PC-9 (cell line): ENCODE measurements around the gene CENPV. TPM values are rescaled to one million over a fixed set of nuclear protein-coding genes. Genes with fewer than 3 reads are reported as not detected.

Source experiments
- BruUV-seq: library from RNA; stranded (reverse); fragments of 400-500 nt; replicated peaks from 2 replicates; lab custom pipeline; 2021; lab: Mats Ljungman, UMichigan
- CTCF ChIA-PET: fragments of 300-600 bp; sonication (Branson Sonifier 250); formaldehyde crosslinking; loops from one replicate; lab custom pipeline; 2022; ENCODE audit warnings: antibody characterized with exemption; lab: Charles Lee
- POLR2A ChIA-PET: fragments of 300-600 bp; sonication (Branson Sonifier 250); formaldehyde crosslinking; loops from one replicate; lab custom pipeline; 2022; ENCODE audit warnings: antibody characterized with exemption; ENCODE audit not compliant: unreplicated experiment; lab: Charles Lee
- DNase-seq, 2 experiments: peaks; one replicate each; pipeline versions ENCODE4 v3.0.0 to v3.0.0-alpha.2; 2015 to 2022; ENCODE audit warnings: mixed read lengths in 1 of 2
- H2AFZ ChIP-seq: fragments of 200-600 bp; sonication (generic); 2 replicates; pipeline ENCODE4 v1.8.1; 2017; ENCODE audit warnings: antibody characterized with exemption
- H3F3A ChIP-seq: fragments of 200-600 bp; sonication (generic); 2 replicates; pipeline ENCODE4 v1.8.1; 2017; ENCODE audit warnings: antibody characterized with exemption, mild to moderate bottlenecking, low read depth; ENCODE audit not compliant: insufficient read depth
- H3K27ac ChIP-seq: fragments of 200-600 bp; sonication (generic); 2 replicates; pipeline ENCODE4 v1.6.1; 2016; ENCODE audit warnings: mixed run types
- H3K27me3 ChIP-seq: fragments of 200-600 bp; sonication (generic); 2 replicates; pipeline ENCODE4 v1.6.1; 2016; ENCODE audit warnings: low read depth, mixed run types; ENCODE audit not compliant: insufficient read depth
- H3K36me3 ChIP-seq: fragments of 200-600 bp; sonication (generic); 2 replicates; pipeline ENCODE4 v1.6.1; 2016; ENCODE audit warnings: low read depth, mixed run types
- H3K4me1 ChIP-seq: fragments of 200-600 bp; sonication (generic); replicated peaks from 2 replicates; pipeline ENCODE4 v1.6.1; 2016; ENCODE audit warnings: mixed run types; ENCODE audit not compliant: insufficient read depth
- H3K4me2 ChIP-seq: fragments of 200-600 bp; sonication (generic); 2 replicates; pipeline ENCODE4 v1.6.1; 2017; ENCODE audit warnings: mixed run types
- H3K4me3 ChIP-seq: fragments of 200-600 bp; sonication (generic); 2 replicates; pipeline ENCODE4 v1.6.1; 2016; ENCODE audit warnings: mixed run types
- H3K79me2 ChIP-seq: fragments of 200-600 bp; sonication (generic); 2 replicates; pipeline ENCODE4 v1.6.1; 2017; ENCODE audit warnings: low read depth, mixed run types
- H3K9me2 ChIP-seq: fragments of 200-600 bp; sonication (generic); 2 replicates; pipeline ENCODE4 v1.8.1; 2017; ENCODE audit warnings: mild to moderate bottlenecking; ENCODE audit not compliant: insufficient read depth
- H3K9me3 ChIP-seq: fragments of 200-600 bp; sonication (generic); 2 replicates; pipeline ENCODE4 v1.8.1; 2016; ENCODE audit warnings: low read depth; ENCODE audit not compliant: insufficient read depth
- H4K20me1 ChIP-seq: fragments of 200-600 bp; sonication (generic); 2 replicates; pipeline ENCODE4 v1.8.1; 2017; ENCODE audit not compliant: insufficient read depth
- EZH2 ChIP-seq: fragments of 200-600 bp; sonication (generic); IDR thresholded peaks from 2 replicates; pipeline ENCODE4 v1.8.0; 2017; ENCODE audit warnings: antibody characterized with exemption, low read depth
- intact Hi-C: fragments of 100-400 bp; cut with micrococcal nuclease; formaldehyde crosslinking; loops from one replicate; pipeline ENCODE4 v1.10.0; 2022; ENCODE audit not compliant: unreplicated experiment
- total RNA-seq: library from RNA; stranded (reverse); gene quantifications from 2 replicates; pipeline ENCODE4 v1.2.3, GENCODE V29; 2021
- TF ChIP-seq, protein P1 (sequence below): fragments of 200-600 bp; sonication (generic); conservative IDR thresholded peaks from 2 replicates; pipeline ENCODE4 v1.6.1; 2017; ENCODE audit warnings: mixed run types, antibody characterized with exemption, mild to moderate bottlenecking, moderate library complexity

CENPV gene
- total RNA-seq, 1 experiment from 2014 or later = 12.6 TPM

DNA sequence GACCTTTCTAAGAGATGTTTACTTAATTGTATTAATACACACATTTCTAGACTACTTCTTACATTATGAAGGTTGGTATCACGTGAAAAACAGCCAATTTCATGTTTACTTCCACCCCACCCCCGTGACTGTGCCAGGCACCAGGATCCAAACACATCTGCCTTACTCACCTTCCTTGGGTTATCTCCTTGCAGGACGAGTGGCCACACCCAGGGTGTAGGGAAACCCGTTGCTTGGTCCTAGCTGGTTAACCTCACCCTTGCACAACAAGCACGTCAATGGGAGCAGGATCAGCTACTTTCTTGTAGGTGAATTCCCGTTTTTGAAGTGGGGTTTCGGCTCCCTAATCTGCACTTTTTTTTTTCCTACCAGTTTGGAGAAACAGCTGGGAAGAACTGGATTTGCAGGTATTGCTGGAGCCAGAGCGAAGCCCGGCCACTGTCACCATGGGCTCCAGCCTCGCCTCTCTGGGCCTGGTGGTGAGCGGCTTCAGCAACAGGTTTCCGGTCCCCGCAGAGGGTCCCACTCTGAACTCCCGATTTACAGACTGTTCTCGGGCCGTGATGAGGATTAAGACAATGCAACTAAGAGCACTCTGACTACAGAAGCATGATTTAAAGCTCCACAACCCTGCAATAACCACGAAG lies 25.5 kb upstream of the CENPV start:
- H3K27ac ChIP-seq = peak overlapping the region; percentile 61
- H4K20me1 ChIP-seq = peaks cover 13% of the 10 kb centered on the region; the same call in 1 of the 2 replicates
- BruUV-seq = no TSS peak
- no peak for TF ChIP-seq EZH2
- TF ChIP-seq, protein P1, sequence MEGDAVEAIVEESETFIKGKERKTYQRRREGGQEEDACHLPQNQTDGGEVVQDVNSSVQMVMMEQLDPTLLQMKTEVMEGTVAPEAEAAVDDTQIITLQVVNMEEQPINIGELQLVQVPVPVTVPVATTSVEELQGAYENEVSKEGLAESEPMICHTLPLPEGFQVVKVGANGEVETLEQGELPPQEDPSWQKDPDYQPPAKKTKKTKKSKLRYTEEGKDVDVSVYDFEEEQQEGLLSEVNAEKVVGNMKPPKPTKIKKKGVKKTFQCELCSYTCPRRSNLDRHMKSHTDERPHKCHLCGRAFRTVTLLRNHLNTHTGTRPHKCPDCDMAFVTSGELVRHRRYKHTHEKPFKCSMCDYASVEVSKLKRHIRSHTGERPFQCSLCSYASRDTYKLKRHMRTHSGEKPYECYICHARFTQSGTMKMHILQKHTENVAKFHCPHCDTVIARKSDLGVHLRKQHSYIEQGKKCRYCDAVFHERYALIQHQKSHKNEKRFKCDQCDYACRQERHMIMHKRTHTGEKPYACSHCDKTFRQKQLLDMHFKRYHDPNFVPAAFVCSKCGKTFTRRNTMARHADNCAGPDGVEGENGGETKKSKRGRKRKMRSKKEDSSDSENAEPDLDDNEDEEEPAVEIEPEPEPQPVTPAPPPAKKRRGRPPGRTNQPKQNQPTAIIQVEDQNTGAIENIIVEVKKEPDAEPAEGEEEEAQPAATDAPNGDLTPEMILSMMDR = no peak
- H3K27me3 ChIP-seq = no peaks in the 10 kb centered on the region
- ChIA-PET POLR2A (interaction anchor here (0.6 to 1.5 kb wide), 4 partner anchors 15 to 413 kb away, joined by 3 to 16 read pairs (median 4); no protein-coding TSS in a partner anchor), CTCF (interaction anchor here (0.6 to 2.0 kb wide), 4 partner anchors 15 to 147 kb away, joined by 3 to 7 read pairs (median 4); no protein-coding TSS in a partner anchor)
- H3K36me3 ChIP-seq = peaks cover 7% of the 10 kb centered on the region; the same call in 1 of the 2 replicates
- no peaks in the 10 kb centered on the region for H3K9me3 ChIP-seq
- no peak overlapping the region; the same call in 1 of the 2 replicates for H3K4me3 ChIP-seq
- H3K4me2 ChIP-seq = peak overlapping the region; percentile 64
- peak; percentile 72 for DNase-seq
- peaks cover 29% of the 10 kb centered on the region for H3K79me2 ChIP-seq
- intact Hi-C loops = no loop called here
- H3K9me2 ChIP-seq = no peaks in the 10 kb centered on the region
- H3K4me1 ChIP-seq = peaks cover 31% of the 10 kb centered on the region
- peaks cover 16% of the 10 kb centered on the region; the same call in 1 of the 2 replicates for H3F3A ChIP-seq
- H2AFZ ChIP-seq = no peak overlapping the region

DNA sequence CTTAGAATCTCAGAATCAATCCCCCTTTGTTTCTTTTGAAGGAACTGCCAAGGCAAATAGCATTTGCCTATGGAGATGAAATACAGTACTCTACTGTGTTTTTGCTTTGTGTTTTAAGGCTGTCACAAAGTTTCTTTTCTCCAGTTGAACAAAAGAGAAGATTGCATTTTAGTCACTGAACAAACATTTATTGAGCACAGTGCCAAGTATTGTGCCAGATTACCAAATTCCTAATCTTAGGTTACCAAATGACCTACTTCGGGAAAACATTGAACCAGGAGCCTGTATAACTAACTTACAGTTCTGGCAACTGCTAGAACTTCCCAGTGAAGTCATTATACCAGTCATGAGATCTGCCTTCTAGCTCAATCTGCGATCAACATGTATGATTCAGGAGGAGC lies 24.7 kb upstream of the CENPV start:
- H3K79me2 ChIP-seq = peaks cover 20% of the 10 kb centered on the region
- TF ChIP-seq EZH2 = no peak
- TF ChIP-seq, protein P1 = no peak
- intact Hi-C loops = no loop called here
- H3K27me3 ChIP-seq = no peaks in the 10 kb centered on the region
- H3K4me2 ChIP-seq = peak overlapping the region; percentile 64; the same call in 1 of the 2 replicates
- ChIA-PET CTCF (interaction anchor here (1.1 to 2.0 kb wide), 2 partner anchors 14 to 60 kb away, joined by 6 to 7 read pairs; no protein-coding TSS in a partner anchor), POLR2A (interaction anchor here (0.9 to 1.5 kb wide), 2 partner anchors 61 to 158 kb away, joined by 3 to 16 read pairs; no protein-coding TSS in a partner anchor)
- H3K9me2 ChIP-seq = no peaks in the 10 kb centered on the region
- H3K9me3 ChIP-seq = no peaks in the 10 kb centered on the region
- H3K36me3 ChIP-seq = peaks cover 6% of the 10 kb centered on the region; the same call in 1 of the 2 replicates
- no peak overlapping the region for H2AFZ ChIP-seq
- peaks cover 16% of the 10 kb centered on the region; the same call in 1 of the 2 replicates for H3F3A ChIP-seq
- peaks cover 11% of the 10 kb centered on the region; the same call in 1 of the 2 replicates for H4K20me1 ChIP-seq
- H3K4me1 ChIP-seq = peaks cover 31% of the 10 kb centered on the region
- H3K27ac ChIP-seq = peak overlapping the region; percentile 61
- DNase-seq = peak in 1 of 2 experiments; percentile 59
- no peak overlapping the region for H3K4me3 ChIP-seq
- BruUV-seq = no TSS peak

DNA sequence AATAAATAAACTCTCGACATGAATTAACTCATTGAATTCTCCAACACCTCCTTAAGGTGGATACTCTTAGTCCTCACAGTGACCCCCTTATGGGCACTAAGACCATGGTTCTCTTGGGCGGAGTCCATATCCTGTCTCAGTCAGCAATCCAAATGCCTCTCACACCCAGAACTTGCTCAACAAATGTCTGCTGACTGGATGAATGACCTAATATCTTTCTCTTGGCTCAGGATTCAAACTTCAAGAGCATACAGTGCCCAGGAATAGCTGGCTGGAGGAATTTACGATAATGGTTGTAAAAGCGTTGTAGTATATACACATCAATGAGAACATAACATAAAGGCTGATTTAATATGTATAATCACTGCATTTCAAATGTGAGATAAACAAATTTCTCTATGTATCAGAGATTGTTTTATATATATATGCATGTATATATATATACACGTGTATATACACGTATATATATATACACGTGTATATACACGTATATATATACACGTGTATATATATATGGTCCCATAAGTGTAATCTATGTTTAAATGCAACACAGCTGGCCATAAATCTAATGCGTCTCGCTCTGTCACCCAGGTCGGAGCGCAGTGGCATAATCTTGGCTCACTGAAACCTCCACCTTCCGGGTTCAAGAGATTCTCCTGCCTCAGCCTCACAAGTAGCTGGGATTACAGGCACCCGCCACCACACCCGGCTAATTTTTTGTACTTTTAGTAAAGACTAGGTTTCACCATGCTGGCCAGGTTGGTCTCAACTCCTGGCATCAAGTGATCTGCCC lies 21.1 kb upstream of the CENPV start:
- ChIA-PET POLR2A (no interaction called here), CTCF (interaction anchor here (1.3 kb wide), 1 partner anchor 11 kb away, joined by 5 read pairs; no protein-coding TSS in a partner anchor)
- H3K9me3 ChIP-seq = no peaks in the 10 kb centered on the region
- H3K4me1 ChIP-seq = peaks cover 18% of the 10 kb centered on the region
- no peaks in the 10 kb centered on the region for H3K36me3 ChIP-seq
- H3K79me2 ChIP-seq = no peaks in the 10 kb centered on the region
- no peaks in the 10 kb centered on the region for H4K20me1 ChIP-seq
- no peak for DNase-seq
- H3K27me3 ChIP-seq = no peaks in the 10 kb centered on the region
- H2AFZ ChIP-seq = no peak overlapping the region
- intact Hi-C loops = no loop called here
- H3K9me2 ChIP-seq = no peaks in the 10 kb centered on the region
- H3K27ac ChIP-seq = no peak overlapping the region
- no peak overlapping the region for H3K4me3 ChIP-seq
- peaks cover 14% of the 10 kb centered on the region; the same call in 1 of the 2 replicates for H3F3A ChIP-seq
- BruUV-seq = no TSS peak
- no peak overlapping the region for H3K4me2 ChIP-seq
- TF ChIP-seq, protein P1 = no peak
- TF ChIP-seq EZH2 = no peak
